ENCODE results near the gene MYO19. TPM values are rescaled to one million over a fixed set of nuclear protein-coding genes. Genes with fewer than 3 reads are reported as not detected.

The MYO19 gene
- total and polyA plus RNA-seq, 9 of the 15 experiments (the other 6 are each of a cell fraction or from before 2014, with no cell fraction given): 21.6 to 176 (median 129) TPM

- intact Hi-C loops (cut with micrococcal nuclease): no loop called here
- Histone ChIP-seq H3K27me3 (ENCODE audit: control insufficient read depth in 2 of 2, insufficient read depth in 2 of 2, low read length in 2 of 2) (no peaks in the 10 kb centered on the region), H2AFZ (ENCODE audit: low read depth, low read length) (no peak overlapping the region), H3K4me2 (ENCODE audit: insufficient read depth, low read length) (no peak overlapping the region), H3K4me3 (no peak overlapping the region), H3K4me1 (replicated peaks in 1 of 2; ENCODE audit: control insufficient read depth in 2 of 2, insufficient read depth in 2 of 2, low read length in 2 of 2) (peaks cover 17 to 34% of the 10 kb centered on the region in 2 experiments), H3K36me3 (ENCODE audit: control insufficient read depth, insufficient read depth, low read length) (peaks cover 95% of the 10 kb centered on the region), H4K20me1 (replicated peaks; ENCODE audit: control insufficient read depth, insufficient read depth, low read length) (0 out of 2 replicates have a peak, but pooled peaks cover 4% of the 10 kb centered on the region), H3K9ac (ENCODE audit: insufficient read depth in 1 of 2, low read depth in 2 of 2, low read length in 2 of 2) (no peak overlapping the region), H3K27ac (ENCODE audit: extremely low read depth, low read depth, low read length) (peak overlapping the region; percentile 47; the same call in 2 of the 3 replicates), H3K9me1 (ENCODE audit: control insufficient read depth, insufficient read depth, low read length) (no peaks in the 10 kb centered on the region), H3K79me2 (ENCODE audit: control insufficient read depth, insufficient read depth, low read length) (peaks cover 52% of the 10 kb centered on the region), H3K9me3 (replicated peaks; ENCODE audit: control insufficient read depth, insufficient read depth, low read depth, low read length) (no peaks in the 10 kb centered on the region)
- DNase-seq (ENCODE audit: extremely low read depth in 1 of 4, low spot score in 3 of 4) (peak in 2 of 4 experiments; percentile 19 to 58), ATAC-seq (peak; percentile 12; the same call in 1 of the 3 replicates), FAIRE-seq (no peak)
- POLR2A ChIA-PET: interaction anchor here (0.7 kb wide), 1 partner anchor 22 kb away, joined by 3 read pairs; no protein-coding TSS in a partner anchor
- no TSS peak for BruUV-seq (replicated peaks)
- CTCF ChIA-PET (ENCODE audit: low intra/inter-chr PET ratio): no interaction called here
- in situ Hi-C loops (cut with MboI): no loop called here
- TF ChIP-seq TGIF2 (CRISPR knock-in tag; IDR thresholded peaks at IDR 0.05) (no peak), ASH1L (IDR thresholded peaks at IDR 0.05; ENCODE audit: borderline replicate concordance, low read depth, partially characterized antibody) (no peak), PHF20 (IDR thresholded peaks at IDR 0.05; ENCODE audit: partially characterized antibody) (no peak), PTRF (tag; IDR thresholded peaks at IDR 0.05) (no peak), ETS2 (tag; IDR thresholded peaks at IDR 0.05; ENCODE audit: borderline replicate concordance, poor library complexity, severe bottlenecking) (no peak), FOXM1 (IDR thresholded peaks at IDR 0.05; ENCODE audit: low read depth) (no peak), FOXM1 (CRISPR knock-in tag; IDR thresholded peaks at IDR 0.05; ENCODE audit: low read depth) (no peak), OTX1 (CRISPR knock-in tag; IDR thresholded peaks at IDR 0.05) (no peak), PRPF4 (IDR thresholded peaks at IDR 0.05; ENCODE audit: insufficient read depth, low read depth, low read length, poor library complexity, severe bottlenecking) (no peak), HNRNPLL (IDR thresholded peaks at IDR 0.05; ENCODE audit: low read depth, low read length, poor library complexity, severe bottlenecking) (no peak), MXI1 (IDR thresholded peaks at IDR 0.05; ENCODE audit: low read depth, low read length) (no peak), EHMT2 (IDR thresholded peaks at IDR 0.05) (peak; percentile 51; the same call in 1 of the 2 replicates), ZNF316 (IDR thresholded peaks at IDR 0.05) (0 out of 2 replicates have a peak, but pooled peaks have one; percentile 7), ZNF280A (IDR thresholded peaks at IDR 0.05; ENCODE audit: low read depth, partially characterized antibody) (no peak), BRD9 (IDR thresholded peaks at IDR 0.05; ENCODE audit: low read depth, partially characterized antibody) (no peak), FOSL1 (tag; conservative IDR thresholded peaks at IDR 0.05) (peak; percentile 96), CHD1 (IDR thresholded peaks at IDR 0.05; ENCODE audit: low read length) (no peak), FOXO4 (CRISPR knock-in tag; IDR thresholded peaks at IDR 0.05) (no peak), IRF9 (tag; IDR thresholded peaks at IDR 0.05) (no peak), ZNF239 (CRISPR knock-in tag; IDR thresholded peaks at IDR 0.05) (no peak), DPF2 (IDR thresholded peaks at IDR 0.05) (peak; percentile 83), ZNF324 (CRISPR knock-in tag; IDR thresholded peaks at IDR 0.05) (no peak)
Observed at GRCh38 chr17:36529121-36529520, 5.5 kb downstream of the MYO19 start.

Data from K562 (cell line).